CD14-positive monocyte (primary cell): ENCODE results near the gene MMD2. TPM values are rescaled to one million over a fixed set of nuclear protein-coding genes. Genes with fewer than 3 reads are reported as not detected.

ENCODE experiments used
- DNase-seq, 3 donors: peaks; one replicate each; pipeline ENCODE4 v3.0.0-alpha.2; 2011 to 2022
- H2AFZ ChIP-seq: 2 replicates; pipeline ENCODE4 v1.6.0; 2012; ENCODE audit warnings: mild to moderate bottlenecking, low read depth, low read length, inconsistent platforms; ENCODE audit not compliant: insufficient read depth, poor library complexity, severe bottlenecking
- H3K27ac ChIP-seq, 2 donors: 1 replicate in 1 of 2; 2 replicates in 1 of 2; pipeline ENCODE4 v1.5.1; 2012 to 2013; ENCODE audit warnings: low read length in 2 of 2, control low read depth in 1 of 2, inconsistent platforms in 1 of 2, low read depth in 1 of 2, mild to moderate bottlenecking in 1 of 2
- H3K27me3 ChIP-seq, 2 donors: one replicate each; pipeline versions ENCODE4 v1.6.0 to v1.6.1; 2011 to 2013; ENCODE audit warnings: low read length in 2 of 2; ENCODE audit not compliant: control insufficient read depth in 2 of 2, insufficient read depth in 2 of 2
- H3K36me3 ChIP-seq, 2 donors: replicated peaks in 1 of 2; 1 replicate in 1 of 2; 2 replicates in 1 of 2; pipeline versions ENCODE4 v1.5.1 to v1.6.1; 2012 to 2013; ENCODE audit warnings: low read length in 2 of 2, control low read depth in 1 of 2, inconsistent platforms in 1 of 2, mild to moderate bottlenecking in 1 of 2; ENCODE audit not compliant: insufficient read depth in 2 of 2, control insufficient read depth in 1 of 2
- H3K4me1 ChIP-seq, 2 donors: 1 replicate in 1 of 2; 2 replicates in 1 of 2; pipeline versions ENCODE4 v1.5.1 to v1.6.1; 2012 to 2013; ENCODE audit warnings: low read length in 2 of 2, control low read depth in 1 of 2, inconsistent platforms in 1 of 2, mild to moderate bottlenecking in 1 of 2, moderate library complexity in 1 of 2; ENCODE audit not compliant: insufficient read depth in 2 of 2, control insufficient read depth in 1 of 2
- H3K4me2 ChIP-seq: replicated peaks from 2 replicates; pipeline ENCODE3; 2012; ENCODE audit warnings: low read length, moderate library complexity, mild to moderate bottlenecking; ENCODE audit not compliant: poor library complexity, severe bottlenecking; ENCODE audit errors: extremely low read depth
- H3K4me3 ChIP-seq, 3 experiments: fragments of 200-600 bp in 1 of 3; sonication (generic) in 1 of 3; replicated peaks in 1 of 3; 1 replicate in 2 of 3; 2 replicates in 1 of 3; pipeline ENCODE4 v1.5.1; 2011 to 2013; ENCODE audit warnings: low read length in 3 of 3, mild to moderate bottlenecking in 3 of 3, control low read depth in 2 of 3, low read depth in 2 of 3, inconsistent platforms in 1 of 3, moderate library complexity in 1 of 3
- H3K79me2 ChIP-seq: 2 replicates; pipeline ENCODE4 v1.6.0; 2012; ENCODE audit warnings: mild to moderate bottlenecking, control low read depth, inconsistent platforms, low read length, moderate library complexity; ENCODE audit not compliant: insufficient read depth
- H3K9ac ChIP-seq: 2 replicates; pipeline ENCODE4 v1.6.0; 2017; ENCODE audit warnings: low read length, mild to moderate bottlenecking; ENCODE audit not compliant: insufficient read depth, poor library complexity, severe bottlenecking
- H3K9me3 ChIP-seq, 2 donors: replicated peaks in 1 of 2; 1 replicate in 1 of 2; 2 replicates in 1 of 2; pipeline versions ENCODE4 v1.5.1 to v1.6.1; 2012 to 2013; ENCODE audit warnings: low read length in 2 of 2, control low read depth in 1 of 2; ENCODE audit not compliant: control insufficient read depth in 1 of 2, insufficient read depth in 1 of 2
- H4K20me1 ChIP-seq: 2 replicates; pipeline ENCODE4 v1.6.0; 2012; ENCODE audit warnings: mild to moderate bottlenecking, low read length, control low read depth, moderate library complexity; ENCODE audit not compliant: insufficient read depth
- H3K27ac Mint-ChIP-seq, 7 donors: one replicate each; pipeline ENCODE4 v1.8.0; 2020; ENCODE audit warnings: mild to moderate bottlenecking in 7 of 7, mixed read lengths in 7 of 7, moderate library complexity in 6 of 7, inconsistent platforms in 2 of 7
- H3K27me3 Mint-ChIP-seq, 3 donors: one replicate each; pipeline ENCODE4 v1.8.0; 2021 to 2022; ENCODE audit warnings: low read depth in 3 of 3, mild to moderate bottlenecking in 3 of 3, mixed read lengths in 3 of 3, moderate library complexity in 3 of 3, inconsistent platforms in 1 of 3
- H3K36me3 Mint-ChIP-seq, 2 donors: one replicate each; pipeline ENCODE4 v1.8.0; 2020; ENCODE audit warnings: mixed read lengths in 2 of 2, inconsistent platforms in 1 of 2, mild to moderate bottlenecking in 1 of 2
- H3K4me1 Mint-ChIP-seq: one replicate; pipeline ENCODE4 v1.8.0; 2020; ENCODE audit warnings: mild to moderate bottlenecking, mixed read lengths
- H3K4me3 Mint-ChIP-seq, 2 donors: one replicate each; pipeline ENCODE4 v1.8.0; 2020; ENCODE audit warnings: mild to moderate bottlenecking in 2 of 2, mixed read lengths in 2 of 2, moderate library complexity in 1 of 2
- H3K9me3 Mint-ChIP-seq, 7 donors: one replicate each; pipeline ENCODE4 v1.8.0; 2020 to 2022; ENCODE audit warnings: mixed read lengths in 7 of 7, mild to moderate bottlenecking in 6 of 7, moderate library complexity in 6 of 7, inconsistent platforms in 2 of 7
- WGBS: methylation state at CpG from one replicate; pipeline ENCODE4 v1.1.5; 2013; ENCODE audit warnings: missing lambda C conversion rate; ENCODE audit not compliant: insufficient coverage; 5-methylcytosine and 5-hydroxymethylcytosine counted together
- intact Hi-C, 2 donors: fragments of 100-400 bp; cut with micrococcal nuclease; formaldehyde crosslinking; loops; one replicate each; pipeline versions ENCODE4 v1.15.0 to v1.15.1; 2023
- polyA plus RNA-seq, 3 donors: library from polyadenylated mRNA; depleted of rRNA in 1 of 3; unstranded in 2 of 3; stranded (reverse) in 1 of 3; fragments of 300-500 nt in 2 of 3; fragments of >200 nt in 1 of 3; fragmentation: Illumina TruSeq in 2 of 3; gene quantifications; 1 replicate in 2 of 3; 2 replicates in 1 of 3; pipeline ENCODE4 v1.2.3, GENCODE V29; 2012 to 2021
- TF ChIP-seq, protein P1 (sequence below): fragments of 200-600 bp; IDR thresholded peaks from one replicate; pipeline ENCODE4 v1.8.0; 2022; ENCODE audit warnings: antibody characterized with exemption, mild to moderate bottlenecking

The MMD2 gene
- polyA plus RNA-seq, 3 donors = not detected

DNA sequence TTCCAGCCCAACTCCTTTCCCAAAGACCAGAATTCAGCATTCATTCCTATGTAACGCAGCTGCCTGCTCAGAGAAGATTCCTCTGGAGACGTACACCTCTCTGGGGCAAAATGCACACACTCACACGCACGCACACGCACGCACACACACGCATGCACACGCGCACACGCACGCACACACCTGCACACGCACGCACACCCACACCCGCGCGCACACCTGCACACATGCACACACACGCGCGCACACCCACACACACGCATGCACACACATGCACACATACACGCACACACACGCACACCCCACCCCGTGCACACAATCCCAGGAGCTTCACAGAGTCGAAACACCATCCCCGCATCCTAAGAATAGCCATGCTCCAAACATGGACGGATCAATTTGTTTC is 13.0 kb downstream of the MMD2 start:
- Histone ChIP-seq H3K9me3 (peaks cover 0 to 11% of the 10 kb centered on the region in 2 donors), H3K4me2 (no peak overlapping the region), H3K4me3 (no peak overlapping the region), H3K79me2 (no peaks in the 10 kb centered on the region), H4K20me1 (no peaks in the 10 kb centered on the region), H3K4me1 (no peaks in the 10 kb centered on the region), H3K27me3 (no peaks in the 10 kb centered on the region), H3K36me3 (no peaks in the 10 kb centered on the region), H3K9ac (no peak overlapping the region), H2AFZ (no peak overlapping the region), H3K27ac (no peak overlapping the region)
- Mint-ChIP-seq H3K27ac (no peak overlapping the region), H3K4me3 (no peak overlapping the region), H3K36me3 (no peaks in the 10 kb centered on the region), H3K4me1 (peaks cover 2% of the 10 kb centered on the region), H3K9me3 (peaks cover 0 to 20% (median 12%) of the 10 kb centered on the region in 7 donors), H3K27me3 (peaks cover 9 to 17% (median 9%) of the 10 kb centered on the region in 3 donors)
- intact Hi-C loops = no loop called here
- TF ChIP-seq, protein P1, sequence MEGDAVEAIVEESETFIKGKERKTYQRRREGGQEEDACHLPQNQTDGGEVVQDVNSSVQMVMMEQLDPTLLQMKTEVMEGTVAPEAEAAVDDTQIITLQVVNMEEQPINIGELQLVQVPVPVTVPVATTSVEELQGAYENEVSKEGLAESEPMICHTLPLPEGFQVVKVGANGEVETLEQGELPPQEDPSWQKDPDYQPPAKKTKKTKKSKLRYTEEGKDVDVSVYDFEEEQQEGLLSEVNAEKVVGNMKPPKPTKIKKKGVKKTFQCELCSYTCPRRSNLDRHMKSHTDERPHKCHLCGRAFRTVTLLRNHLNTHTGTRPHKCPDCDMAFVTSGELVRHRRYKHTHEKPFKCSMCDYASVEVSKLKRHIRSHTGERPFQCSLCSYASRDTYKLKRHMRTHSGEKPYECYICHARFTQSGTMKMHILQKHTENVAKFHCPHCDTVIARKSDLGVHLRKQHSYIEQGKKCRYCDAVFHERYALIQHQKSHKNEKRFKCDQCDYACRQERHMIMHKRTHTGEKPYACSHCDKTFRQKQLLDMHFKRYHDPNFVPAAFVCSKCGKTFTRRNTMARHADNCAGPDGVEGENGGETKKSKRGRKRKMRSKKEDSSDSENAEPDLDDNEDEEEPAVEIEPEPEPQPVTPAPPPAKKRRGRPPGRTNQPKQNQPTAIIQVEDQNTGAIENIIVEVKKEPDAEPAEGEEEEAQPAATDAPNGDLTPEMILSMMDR = no peak
- DNase-seq = no peak
- WGBS = 97% methylated on average over 23 of the region's 26 CpGs

- H3K4me2 ChIP-seq = no peak overlapping the region
- peaks cover 0 to 11% of the 10 kb centered on the region in 2 donors for H3K9me3 ChIP-seq
- no peak overlapping the region for H2AFZ ChIP-seq
- H3K4me3 ChIP-seq = no peak overlapping the region
- H3K27me3 ChIP-seq = no peaks in the 10 kb centered on the region
- peaks cover 7 to 12% (median 9%) of the 10 kb centered on the region in 3 donors for H3K27me3 Mint-ChIP-seq
- H3K27ac ChIP-seq = no peak overlapping the region
- no peak for DNase-seq
- H3K4me3 Mint-ChIP-seq = no peak overlapping the region
- intact Hi-C loops = no loop called here
- TF ChIP-seq, protein P1 = no peak
- H3K36me3 Mint-ChIP-seq = no peaks in the 10 kb centered on the region
- H3K9ac ChIP-seq = no peak overlapping the region
- no peak overlapping the region for H3K27ac Mint-ChIP-seq
- no peaks in the 10 kb centered on the region for H3K79me2 ChIP-seq
- 70% methylated on average over 2 of the region's 4 CpGs for WGBS
- H3K4me1 ChIP-seq = no peaks in the 10 kb centered on the region
- H4K20me1 ChIP-seq = no peaks in the 10 kb centered on the region
- peaks cover 0 to 20% (median 11%) of the 10 kb centered on the region in 7 donors for H3K9me3 Mint-ChIP-seq
- H3K4me1 Mint-ChIP-seq = peaks cover 2% of the 10 kb centered on the region
- no peaks in the 10 kb centered on the region for H3K36me3 ChIP-seq
Measured at GRCh38 chr7:4944939-4945338, 14.0 kb downstream of the MMD2 start.
